Breast epithelium (tissue), 3 donors: ENCODE results near the gene ACTR1A.

Experiments used
- CTCF ChIP-seq, 3 donors: fragments of 450-650 bp; IDR thresholded peaks; one replicate each; pipeline ENCODE4 v1.5.1; 2016 to 2017; ENCODE audit warnings: antibody characterized with exemption in 3 of 3, mild to moderate bottlenecking in 3 of 3, moderate library complexity in 3 of 3
- POLR2A ChIP-seq: fragments of 450-650 bp; IDR thresholded peaks from one replicate; pipeline ENCODE4 v1.6.1; 2016; ENCODE audit warnings: antibody characterized with exemption, mild to moderate bottlenecking, moderate library complexity

GRCh38 chr10:102492983-102493382, 9.5 kb downstream of the ACTR1A start:
- no peak for TF ChIP-seq POLR2A
- TF ChIP-seq CTCF (IDR thresholded peaks at IDR 0.05): no peak
